ENCODE results near the gene RAMP3.

Gene RAMP3

DNA sequence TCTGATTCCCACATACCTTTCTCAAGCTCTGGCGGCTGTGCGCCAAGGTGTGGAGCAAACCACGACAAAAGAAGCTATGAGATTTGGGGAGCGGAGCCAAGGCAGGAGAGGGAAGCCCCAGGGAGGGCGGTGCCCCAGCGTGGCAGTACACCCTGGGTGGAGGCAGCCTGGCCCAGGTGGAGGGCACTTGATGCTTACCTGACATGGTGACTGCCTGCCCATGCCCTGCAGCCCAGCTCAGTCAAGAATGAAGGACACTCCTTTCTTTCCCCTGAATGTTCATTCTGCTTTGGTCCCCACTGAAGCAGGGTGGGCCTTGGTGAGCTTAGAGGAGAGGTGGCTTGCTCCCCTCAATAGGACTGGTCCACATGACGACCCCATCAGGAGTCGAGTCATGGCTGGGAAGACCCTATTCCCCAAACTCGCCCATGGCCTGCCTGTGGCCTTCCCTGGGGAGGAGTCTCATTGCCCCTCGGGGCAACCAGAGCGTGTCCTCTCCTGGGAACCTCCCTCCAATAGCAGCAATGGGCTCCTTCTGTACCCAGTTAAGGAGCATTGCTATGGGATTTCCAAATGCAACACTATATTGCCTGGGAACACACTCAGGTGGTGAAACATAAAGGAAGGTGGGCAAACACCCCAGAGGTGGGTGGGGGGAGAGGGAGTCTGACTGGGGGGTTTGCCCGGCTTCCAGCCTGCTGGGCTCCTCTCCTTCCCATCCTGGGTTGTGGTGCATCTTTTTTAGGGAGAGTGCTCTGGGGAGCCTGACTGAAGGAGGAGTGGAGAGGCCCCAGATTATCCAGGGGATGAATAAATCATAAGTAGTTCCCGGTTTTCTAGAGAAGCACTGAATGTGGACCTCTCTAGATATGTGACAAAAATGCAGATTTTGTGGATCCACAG lies 22.7 kb downstream of the RAMP3 start:
- ATAC-seq (no peak), DNase-seq (no peak)

- ATAC-seq: no peak
- DNase-seq: no peak
Observed at GRCh38 chr7:45181286-45181960, 23.8 kb downstream of the RAMP3 start.

DNA sequence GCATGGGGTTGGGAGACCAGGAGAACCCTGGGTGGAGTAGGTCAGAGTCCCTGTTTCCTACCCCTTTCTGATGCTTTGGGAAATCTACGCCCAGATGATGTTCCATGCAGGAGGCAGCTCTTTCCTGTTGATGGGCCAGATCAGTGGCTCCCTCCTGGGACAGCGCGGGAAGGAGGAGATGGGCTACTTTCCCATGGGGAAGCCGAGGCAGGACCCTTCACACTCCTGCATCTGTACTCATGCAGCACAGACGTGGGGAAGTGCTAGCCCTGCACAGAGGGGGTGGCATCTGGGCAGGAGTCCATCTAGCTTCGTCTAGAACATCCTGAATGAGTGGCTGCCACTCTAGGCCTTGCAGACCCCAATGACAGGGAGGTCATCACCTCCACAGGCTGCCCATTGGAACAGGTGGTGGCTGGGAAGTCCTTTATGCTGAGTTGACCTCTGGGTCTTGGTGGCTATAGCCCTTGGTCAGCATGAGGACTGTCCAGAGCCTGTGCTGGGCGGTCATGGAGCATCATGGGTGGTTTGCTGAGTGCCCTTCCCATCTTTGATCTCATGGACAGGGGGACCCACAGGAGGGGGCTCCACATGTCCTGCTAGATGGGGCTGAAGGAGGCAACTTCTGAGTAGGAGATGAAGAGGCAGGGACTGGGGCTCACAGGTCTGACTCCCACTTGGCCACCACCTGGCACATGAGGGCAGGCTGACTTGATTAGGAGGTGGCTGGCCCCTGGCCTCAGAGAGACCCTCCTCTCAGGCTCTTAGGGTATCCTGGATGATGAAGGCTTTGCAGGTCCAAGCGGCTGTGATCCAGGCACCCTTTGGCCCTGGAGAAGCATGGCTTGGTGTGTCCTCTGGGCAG lies 24.6 kb downstream of the RAMP3 start:
- no peak for ATAC-seq
- no peak for DNase-seq

DNA sequence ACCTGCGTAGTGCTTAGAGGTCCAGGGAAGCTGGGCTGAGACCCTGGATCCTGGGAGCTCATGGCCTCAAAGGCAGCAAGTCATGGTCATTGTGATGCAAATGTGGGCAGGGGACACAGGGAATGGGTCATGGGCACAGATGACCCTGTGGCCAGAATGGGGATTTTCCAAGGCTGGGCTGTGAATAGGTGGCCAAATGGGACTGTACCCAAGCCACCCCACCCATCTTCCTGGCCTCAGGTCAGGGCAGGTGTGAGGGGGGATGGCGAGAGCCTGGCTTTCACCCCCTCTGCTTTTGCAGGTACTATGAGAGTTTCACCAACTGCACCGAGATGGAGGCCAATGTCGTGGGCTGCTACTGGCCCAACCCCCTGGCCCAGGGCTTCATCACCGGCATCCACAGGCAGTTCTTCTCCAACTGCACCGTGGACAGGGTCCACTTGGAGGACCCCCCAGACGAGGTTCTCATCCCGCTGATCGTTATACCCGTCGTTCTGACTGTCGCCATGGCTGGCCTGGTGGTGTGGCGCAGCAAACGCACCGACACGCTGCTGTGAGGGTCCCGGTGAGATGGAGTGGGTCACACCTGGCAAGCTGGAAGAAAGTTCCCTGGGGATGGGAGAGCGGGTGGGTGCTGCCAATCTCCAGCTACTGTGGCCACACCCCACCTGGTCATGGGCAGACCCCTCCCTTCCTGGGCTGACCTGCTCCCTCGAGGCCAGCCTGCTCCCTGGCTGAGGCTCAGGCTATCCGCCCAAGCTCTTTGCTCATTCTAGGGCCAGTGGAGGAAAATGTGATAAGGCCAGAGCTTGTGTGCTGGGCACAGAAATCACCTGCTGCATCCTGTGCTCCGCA lies 25.5 kb downstream of the RAMP3 start:
- no peak for ATAC-seq

GRCh38 chr7:45183711-45184210 lies 26.2 kb downstream of the RAMP3 start:
- DNase-seq (peak; percentile 1), ATAC-seq (no peak)

More for the DNA sequence above, 25.5 kb downstream of the RAMP3 start:
- no peak for DNase-seq

- no peak for ATAC-seq
- DNase-seq: peak; percentile 1
Observed at GRCh38 chr7:45184326-45185027, 26.9 kb downstream of the RAMP3 start.

GRCh38 chr7:45185028-45185863 lies 27.7 kb downstream of the RAMP3 start:
- peak; percentile 1 for DNase-seq
- ATAC-seq: peak; percentile 12

GRCh38 chr7:45185864-45186250 lies 28.3 kb downstream of the RAMP3 start:
- no peak for DNase-seq
- ATAC-seq: no peak

GRCh38 chr7:45186261-45186813 lies 28.7 kb downstream of the RAMP3 start:
- ATAC-seq: no peak

DNA sequence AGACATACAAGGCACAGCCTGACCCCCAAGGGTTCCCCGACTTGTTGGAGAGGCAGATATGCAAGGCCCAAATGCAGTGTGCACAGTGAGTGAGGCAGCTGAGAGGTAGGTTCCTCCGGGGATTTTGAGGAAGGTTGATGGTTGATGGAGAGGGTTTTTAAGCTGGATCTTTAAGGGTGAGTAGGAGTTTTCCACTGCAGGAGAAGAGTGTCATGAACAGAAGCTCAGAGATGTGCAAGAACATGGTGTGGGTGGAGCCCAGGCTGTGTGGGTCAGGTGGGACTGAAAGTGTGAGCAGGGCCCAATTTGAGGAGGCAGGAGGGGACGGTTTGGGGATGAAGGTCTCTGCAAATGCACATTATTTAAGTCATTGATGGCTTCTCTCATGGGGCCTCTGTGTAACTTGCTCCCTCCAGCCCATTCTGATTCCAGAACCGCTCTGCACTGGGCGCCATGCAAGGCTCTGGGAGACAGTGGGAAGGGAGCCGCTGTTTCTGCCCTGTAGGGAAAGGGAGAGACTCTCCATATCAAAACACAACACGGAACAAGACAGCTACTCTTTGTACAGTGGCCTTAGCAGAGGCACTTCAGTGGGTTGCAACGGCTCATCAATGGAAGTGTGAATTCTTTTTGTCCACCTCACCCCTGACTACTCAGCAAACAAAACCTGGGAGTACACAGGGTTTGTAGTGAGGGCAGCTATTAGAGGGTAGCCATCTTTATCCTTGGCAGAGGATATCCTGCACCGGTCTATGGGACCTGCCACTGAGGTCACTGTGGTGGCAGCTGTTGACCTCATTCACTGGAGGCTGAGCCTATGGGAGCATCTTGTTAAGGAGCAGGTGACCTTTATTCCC lies 29.7 kb downstream of the RAMP3 start:
- DNase-seq (no peak), ATAC-seq (no peak)

More at GRCh38 chr7:45186261-45186813, 28.7 kb downstream of the RAMP3 start:
- no peak for DNase-seq

DNA sequence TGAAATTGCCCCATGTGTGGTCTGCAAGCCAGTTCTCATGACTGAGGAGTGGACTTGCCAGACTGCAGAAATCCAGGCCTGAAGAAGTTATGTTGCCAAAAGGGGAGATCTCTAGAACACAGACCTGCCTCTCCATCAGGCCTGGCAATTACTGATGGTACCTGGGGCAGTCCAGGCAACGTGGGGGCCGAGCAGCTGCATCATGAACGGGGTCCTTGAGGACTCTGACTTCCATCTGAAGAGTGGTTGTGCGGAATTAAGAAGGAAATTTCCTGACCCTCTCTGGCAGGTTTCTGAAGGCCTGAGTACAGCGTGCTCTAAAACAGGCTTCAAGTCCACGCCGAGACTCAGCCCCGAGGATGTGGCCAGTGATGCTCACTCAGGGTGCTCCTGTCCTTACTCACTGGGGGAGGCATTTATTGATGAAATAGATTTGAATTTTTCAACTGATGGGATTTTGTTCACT lies 30.4 kb downstream of the RAMP3 start:
- DNase-seq (peak; percentile 0), ATAC-seq (no peak)

DNA sequence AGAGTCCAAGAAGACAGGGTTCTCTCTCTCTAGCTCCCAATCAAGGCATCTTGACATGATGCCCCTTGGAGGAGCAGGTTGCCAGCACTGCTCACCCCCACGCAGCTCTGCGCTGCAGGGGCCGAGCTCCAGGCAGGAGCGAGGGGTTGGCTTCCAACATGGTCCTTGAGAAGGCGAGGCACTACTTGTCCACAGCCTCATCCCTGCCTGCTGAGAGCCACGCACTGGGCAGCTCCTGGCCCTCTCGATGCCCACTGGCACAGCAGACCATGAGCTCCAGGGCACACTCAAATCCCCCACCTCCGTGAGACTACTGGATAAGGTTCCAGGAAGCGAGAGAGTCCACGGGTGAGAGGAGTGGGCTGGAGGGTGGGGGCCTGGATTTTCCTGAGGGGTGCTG lies 31.1 kb downstream of the RAMP3 start:
- DNase-seq (no peak), ATAC-seq (no peak)

DNA sequence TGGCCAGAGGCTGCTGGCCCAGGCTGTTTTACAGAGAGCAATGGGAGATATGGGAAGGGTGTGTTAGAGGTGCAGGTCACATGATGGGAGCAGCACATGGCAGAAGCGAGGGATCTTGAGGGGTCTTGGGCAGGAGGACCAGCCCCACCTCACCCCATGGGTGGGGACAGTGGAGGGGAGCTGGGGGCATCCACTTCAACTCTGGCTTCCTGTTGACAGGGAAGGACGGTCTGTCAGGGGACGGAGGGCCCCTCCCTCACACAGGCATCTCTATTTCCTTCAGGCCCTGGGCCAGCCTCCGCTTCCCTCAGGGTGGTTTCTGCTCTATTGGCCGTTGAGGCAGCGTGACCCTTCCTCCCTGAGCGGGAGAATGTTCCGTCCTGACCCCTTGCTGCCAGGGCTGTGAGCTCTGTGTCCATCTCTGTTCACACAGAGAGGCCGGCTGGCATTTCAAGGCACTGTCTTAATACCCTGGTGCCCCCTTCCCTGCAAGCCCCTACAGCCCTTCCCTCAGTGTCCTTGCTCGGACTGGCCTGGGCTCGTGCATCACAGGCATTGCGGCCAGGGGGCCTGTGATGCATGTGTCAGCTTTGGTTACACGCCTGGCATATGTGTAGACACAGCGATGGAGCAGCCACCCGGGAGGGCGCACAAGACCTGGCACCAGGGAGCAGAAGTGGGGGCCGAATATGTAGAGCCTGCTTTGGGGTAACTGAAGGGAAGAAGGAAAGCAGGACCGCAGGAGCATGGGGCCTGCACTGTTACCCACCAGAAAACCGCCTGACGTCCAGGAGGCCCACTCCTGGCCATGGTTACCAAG lies 31.8 kb downstream of the RAMP3 start:
- no peak for ATAC-seq
- no peak for DNase-seq

DNA sequence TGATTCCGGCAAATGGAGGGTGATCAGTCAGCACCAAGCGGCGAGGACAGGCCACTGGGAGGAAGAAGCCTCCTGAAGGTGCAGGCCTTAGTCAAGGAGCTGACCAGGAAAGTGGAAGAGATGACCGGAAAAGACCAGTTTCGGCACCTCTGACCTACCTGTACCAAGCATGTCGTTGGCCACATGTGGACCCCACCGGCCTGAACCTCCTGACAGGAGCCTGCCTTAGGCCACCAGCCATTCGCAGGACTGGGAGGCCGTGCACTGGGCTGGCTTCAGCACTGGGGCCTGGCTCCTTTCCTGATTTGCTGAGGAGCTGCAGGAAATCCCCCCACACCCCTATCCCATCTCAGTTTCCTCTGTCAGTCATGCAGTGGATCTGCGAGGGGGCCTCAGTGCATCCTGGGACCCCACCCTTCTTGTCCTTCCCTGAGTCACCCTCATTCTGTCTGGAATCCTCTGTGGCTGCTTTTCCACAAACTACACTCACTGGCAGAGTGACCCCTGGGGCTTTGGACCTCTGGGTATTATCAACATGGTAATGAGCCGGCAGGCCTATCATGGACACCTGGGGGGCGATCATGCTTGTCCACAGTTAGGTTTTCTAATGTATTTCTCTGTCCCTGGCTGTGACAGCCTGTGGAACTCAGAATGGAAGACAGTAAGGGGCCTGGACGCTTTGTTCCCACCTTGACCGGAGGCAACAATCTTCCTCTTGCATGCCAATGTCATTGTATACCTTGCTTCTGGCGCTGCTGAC lies 33.0 kb downstream of the RAMP3 start:
- ATAC-seq (no peak), DNase-seq (peak; percentile 0)

GRCh38 chr7:45191396-45191795 lies 33.8 kb downstream of the RAMP3 start:
- DNase-seq (no peak), ATAC-seq (no peak)

DNA sequence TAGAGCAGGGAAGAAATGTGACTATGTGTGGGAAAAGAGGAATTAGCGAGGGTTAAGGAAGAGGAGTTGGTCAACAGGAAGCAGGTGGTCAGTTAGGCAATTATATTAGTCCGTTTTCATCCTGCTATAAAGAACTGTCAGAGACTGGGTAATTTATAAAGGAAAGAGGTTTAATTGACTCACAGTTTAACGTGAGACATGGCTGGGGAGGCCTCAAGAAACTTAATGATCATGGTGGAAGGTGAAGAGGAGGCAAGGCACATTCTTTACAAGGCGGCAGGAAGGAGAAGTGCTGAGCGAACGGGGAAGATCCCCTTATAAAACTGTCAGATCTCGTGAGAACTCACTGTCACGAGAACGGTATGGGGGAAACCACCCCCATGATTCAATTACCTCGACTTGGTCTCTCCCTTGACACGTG lies 35.0 kb downstream of the RAMP3 start:
- no peak for DNase-seq
- no peak for ATAC-seq

DNA sequence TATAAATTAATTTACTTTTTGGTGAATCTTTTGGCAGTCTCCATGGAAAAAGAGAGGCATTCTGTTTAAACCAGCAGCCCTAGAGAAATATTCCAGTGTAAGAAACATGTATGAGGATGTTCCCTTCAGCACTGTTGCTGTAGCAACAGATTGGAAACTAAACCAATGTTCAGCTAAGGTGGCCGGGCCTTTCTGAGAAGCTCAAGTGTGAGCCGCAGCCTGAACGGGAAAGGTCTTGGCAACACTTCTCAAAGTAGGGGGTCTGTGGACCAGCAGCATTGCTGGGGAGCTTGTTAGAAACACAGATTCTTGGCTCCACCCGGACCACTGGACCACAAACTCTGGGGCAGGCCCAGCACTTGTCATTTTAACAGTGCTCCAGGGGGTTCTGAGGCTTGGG lies 36.2 kb downstream of the RAMP3 start:
- ATAC-seq: no peak
- DNase-seq: no peak
